K562 (cell line): ENCODE results near the gene ATP5F1A. TPM values are rescaled to one million over a fixed set of nuclear protein-coding genes. Genes with fewer than 3 reads are reported as not detected.

Source experiments
- ARID1B ChIP-seq: fragments of 450-650 bp; IDR thresholded peaks from 2 replicates; pipeline ENCODE4 v1.6.1; 2016; ENCODE audit warnings: antibody characterized with exemption, mild to moderate bottlenecking, inconsistent platforms
- ATF6 ChIP-seq: sonication (generic); formaldehyde crosslinking; IDR thresholded peaks from 2 replicates; pipeline ENCODE4 v1.4.0; 2020; ENCODE audit warnings: mild to moderate bottlenecking, missing genetic modification reagents
- BCL6 ChIP-seq: fragments of 250-450 bp; sonication (Bioruptor Pico); IDR thresholded peaks from 2 replicates; pipeline ENCODE4 v1.4.0; 2020
- BCOR ChIP-seq: fragments of 450-650 bp; IDR thresholded peaks from 2 replicates; pipeline ENCODE4 v1.6.1; 2016
- CREB5 ChIP-seq: fragments of 250-450 bp; sonication (Bioruptor Pico); IDR thresholded peaks from 2 replicates; pipeline ENCODE4 v1.5.0; 2020; ENCODE audit warnings: mild to moderate bottlenecking
- HMGN3 ChIP-seq: IDR thresholded peaks from 2 replicates; pipeline ENCODE4 v1.6.1; 2011; ENCODE audit warnings: borderline replicate concordance, low read depth, mild to moderate bottlenecking, mixed read lengths, low read length; ENCODE audit not compliant: insufficient read length; ENCODE audit errors: extremely low read depth
- MAZ ChIP-seq, 2 experiments: fragments of 450-650 bp in 1 of 2; sonication (generic) in 1 of 2; formaldehyde crosslinking; IDR thresholded peaks in 1 of 2; conservative IDR thresholded peaks in 1 of 2; 2 replicates each; pipeline versions ENCODE4 v1.4.0 to v1.5.0; 2020; ENCODE audit warnings: mild to moderate bottlenecking in 1 of 2, missing genetic modification reagents in 1 of 2
- NCOA2 ChIP-seq, 2 experiments: fragments of 450-650 bp; IDR thresholded peaks; 2 replicates each; pipeline ENCODE4 v1.6.1; 2018; ENCODE audit warnings: mild to moderate bottlenecking in 2 of 2, moderate library complexity in 1 of 2; ENCODE audit not compliant: partially characterized antibody in 2 of 2
- NR2C2 ChIP-seq, 2 experiments: fragments of 200-800 bp in 1 of 2; sonication (Bioruptor generic) in 1 of 2; sonication (generic) in 1 of 2; formaldehyde crosslinking in 1 of 2; IDR thresholded peaks; 2 replicates each; pipeline versions ENCODE4 v1.6.1 to v1.8.0; 2016 to 2022; ENCODE audit warnings: mild to moderate bottlenecking in 1 of 2, missing compliant biosample characterization in 1 of 2, missing genetic modification characterization in 1 of 2, missing genetic modification reagents in 1 of 2
- RBM22 ChIP-seq: fragments of 200-400 bp; formaldehyde crosslinking; IDR thresholded peaks from 2 replicates; pipeline ENCODE4 v1.6.1; 2018; ENCODE audit warnings: low read length, low read depth; ENCODE audit not compliant: poor library complexity, severe bottlenecking
- SRSF7 ChIP-seq: fragments of 200-400 bp; formaldehyde crosslinking; optimal IDR thresholded peaks from 2 replicates; pipeline ENCODE3; 2017; ENCODE audit warnings: mild to moderate bottlenecking, low read depth, low read length
- TFAP4 ChIP-seq: sonication (generic); formaldehyde crosslinking; IDR thresholded peaks from 2 replicates; pipeline ENCODE4 v1.8.0; 2022; ENCODE audit warnings: missing genetic modification reagents, mild to moderate bottlenecking, moderate library complexity, borderline replicate concordance
- WHSC1 ChIP-seq: IDR thresholded peaks from one replicate; pipeline ENCODE4 v1.6.1; 2012; ENCODE audit warnings: low read length, control low read depth, inconsistent platforms
- XRCC3 ChIP-seq: fragments of 450-650 bp; IDR thresholded peaks from 2 replicates; pipeline ENCODE4 v1.6.1; 2017; ENCODE audit warnings: mild to moderate bottlenecking, moderate library complexity
- ZNF124 ChIP-seq: sonication (generic); formaldehyde crosslinking; IDR thresholded peaks from 2 replicates; pipeline ENCODE4 v1.8.1; 2022; ENCODE audit warnings: missing genetic modification reagents
- ZNF24 ChIP-seq: fragments of 450-650 bp; IDR thresholded peaks from 2 replicates; pipeline ENCODE4 v1.6.1; 2016
- ZNF282 ChIP-seq: sonication (generic); formaldehyde crosslinking; IDR thresholded peaks from 2 replicates; pipeline ENCODE4 v1.8.1; 2023; ENCODE audit warnings: missing genetic modification reagents
- ZNF592 ChIP-seq: fragments of 450-650 bp; IDR thresholded peaks from 2 replicates; pipeline ENCODE4 v1.6.1; 2017; ENCODE audit warnings: antibody characterized with exemption, mild to moderate bottlenecking
- ZNF764 ChIP-seq: fragments of 250-450 bp; sonication (Bioruptor Pico); IDR thresholded peaks from 2 replicates; pipeline ENCODE4 v1.4.0; 2020; ENCODE audit warnings: low read depth, mild to moderate bottlenecking, moderate library complexity
- polyA plus RNA-seq, 8 experiments: library from polyadenylated mRNA; depleted of rRNA in 4 of 8; stranded (reverse) in 5 of 8; unstranded in 3 of 8; fragments of >200 nt; fragmentation: Nextera tagmentation in 2 of 8; fragmentation: Illumina TruSeq in 1 of 8; extraction: Ambion mirVana in 2 of 8; extraction: Trizol in 1 of 8; gene quantifications; 2 replicates each; pipeline versions ENCODE4 v1.2.1 to v1.2.3, GENCODE V29; 2011 to 2014; ENCODE audit warnings: inconsistent platforms in 1 of 8, missing spikeins in 1 of 8
- total RNA-seq, 7 experiments: library from RNA; depleted of rRNA in 6 of 7; stranded (reverse); fragments of >200 nt in 6 of 7; fragmentation: Illumina TruSeq in 2 of 7; extraction: Trizol in 2 of 7; gene quantifications; 2 replicates each; pipeline versions ENCODE4 v1.2.1 to v1.2.3, GENCODE V29; 2011 to 2021; ENCODE audit warnings: low replicate concordance in 1 of 7

The ATP5F1A gene
- total and polyA plus RNA-seq, 9 of the 15 experiments (the other 6 are each of a cell fraction or from before 2014, with no cell fraction given) = 377 to 762 (median 490) TPM

- TF ChIP-seq NCOA2 (IDR thresholded peaks at IDR 0.05; ENCODE audit: partially characterized antibody in 2 of 2) = no peak
- TF ChIP-seq SRSF7 = no peak
- TF ChIP-seq ZNF282 = no peak
- TF ChIP-seq NR2C2 (CRISPR knock-in tag; IDR thresholded peaks at IDR 0.05) = no peak
- no peak; the same call in 1 of the 2 replicates for TF ChIP-seq NR2C2 (tag; IDR thresholded peaks at IDR 0.05)
- no peak for TF ChIP-seq ZNF24
- TF ChIP-seq BCOR = no peak
- TF ChIP-seq ZNF592 = peak; percentile 86; the same call in 1 of the 2 replicates
- TF ChIP-seq ZNF764 (CRISPR knock-in tag) = no peak
- no peak for TF ChIP-seq BCL6
- TF ChIP-seq HMGN3 = no peak
- no peak for TF ChIP-seq MAZ (CRISPR knock-in tag; conservative IDR thresholded peaks at IDR 0.05 in 1 of 2, IDR thresholded peaks at IDR 0.05 in 1 of 2)
- no peak for TF ChIP-seq ZNF124 (CRISPR knock-in tag)
- TF ChIP-seq ARID1B = peak; percentile 95
- no peak for TF ChIP-seq CREB5 (CRISPR knock-in tag)
- no peak for TF ChIP-seq TFAP4 (CRISPR knock-in tag)
- no peak for TF ChIP-seq WHSC1
- no peak for TF ChIP-seq ATF6 (CRISPR knock-in tag)
- TF ChIP-seq XRCC3 = no peak
- no peak for TF ChIP-seq RBM22
Measured at GRCh38 chr18:46060359-46060841, 37.7 kb downstream of the ATP5F1A start (continued).
